Smooth muscle cell of the brain vasculature (primary cell): ENCODE data around the gene IFITM2.
A peak's percentile ranks its signal among the peaks of the same experiment; 100 is the strongest.
"Not testable (repeated sequence)": the region's sequence is repeated elsewhere in the genome, so short reads cannot be mapped to it uniquely, and the experiment has no call there.

ENCODE experiments used
- DNase-seq: peaks from one replicate; pipeline ENCODE4 v3.0.0-alpha.2; 2012; ENCODE audit warnings: low read depth, low spot score

IFITM2 gene

DNA sequence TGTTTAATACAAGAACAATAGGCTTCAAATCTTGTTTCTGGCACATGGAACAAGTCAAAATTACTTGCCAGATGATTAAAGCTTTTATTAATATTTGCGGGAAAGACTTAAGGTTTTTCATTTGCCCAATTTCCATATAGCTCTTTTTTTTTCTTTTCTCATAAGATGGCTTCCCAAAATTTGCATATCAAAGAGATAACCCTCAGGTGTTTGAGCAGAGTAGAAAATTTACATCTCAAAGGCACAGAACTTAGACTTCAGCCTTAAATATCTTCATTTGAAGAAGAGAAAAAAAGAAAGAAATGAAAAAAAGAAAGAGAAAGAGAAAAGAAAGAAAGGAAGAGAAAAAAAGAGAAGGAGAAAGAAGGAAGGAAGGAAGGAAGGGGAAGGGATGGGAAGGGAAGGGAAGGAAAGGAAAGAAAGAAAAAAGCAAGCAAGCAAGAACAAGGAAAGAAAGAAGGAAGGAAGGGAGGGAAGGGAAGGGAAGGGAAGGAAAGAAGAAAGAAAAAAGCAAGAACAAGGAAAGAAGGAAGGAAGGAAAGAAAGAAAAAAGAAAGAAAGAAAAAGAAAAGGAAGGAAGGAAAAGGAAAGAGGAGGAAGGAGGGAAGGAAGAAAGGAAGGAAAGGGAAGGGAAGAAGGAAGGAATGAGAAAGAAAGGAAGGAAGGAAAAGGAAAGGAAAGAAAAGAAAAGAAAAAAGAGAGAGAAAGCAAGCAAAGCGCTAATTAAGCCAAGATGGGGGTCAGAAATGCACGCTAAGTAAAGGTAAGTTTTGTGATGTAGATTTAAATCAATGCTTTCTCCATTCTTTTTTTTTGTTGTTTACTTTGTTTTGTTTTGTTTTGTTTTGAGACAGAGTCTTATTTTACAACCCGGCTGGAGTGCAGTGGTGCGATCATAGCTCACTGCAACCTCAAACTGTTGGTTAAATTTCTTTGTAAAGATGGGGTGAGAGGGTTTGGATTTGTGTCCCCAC is 33.2 kb downstream of the IFITM2 start:
- no peak for DNase-seq

DNA sequence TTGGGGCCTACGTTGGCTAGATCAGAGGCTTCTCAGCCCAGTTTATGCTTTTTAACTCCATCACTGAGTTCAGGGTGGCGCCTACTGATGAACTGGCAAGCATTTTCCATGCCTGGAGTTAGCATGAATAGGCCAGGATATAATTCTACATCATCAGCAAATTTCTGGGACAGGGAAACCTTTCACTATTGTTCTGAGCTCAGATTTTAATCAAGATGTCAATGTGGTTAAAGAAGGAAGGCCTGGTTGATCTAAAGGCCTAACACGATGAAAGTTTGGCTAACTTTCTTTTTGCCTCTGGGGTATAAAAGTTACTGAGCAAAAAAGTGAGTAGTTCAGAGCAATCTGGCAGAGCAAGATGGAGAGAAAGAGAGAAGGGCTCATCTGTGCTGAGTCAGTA is 34.7 kb downstream of the IFITM2 start:
- DNase-seq, result no peak

DNA sequence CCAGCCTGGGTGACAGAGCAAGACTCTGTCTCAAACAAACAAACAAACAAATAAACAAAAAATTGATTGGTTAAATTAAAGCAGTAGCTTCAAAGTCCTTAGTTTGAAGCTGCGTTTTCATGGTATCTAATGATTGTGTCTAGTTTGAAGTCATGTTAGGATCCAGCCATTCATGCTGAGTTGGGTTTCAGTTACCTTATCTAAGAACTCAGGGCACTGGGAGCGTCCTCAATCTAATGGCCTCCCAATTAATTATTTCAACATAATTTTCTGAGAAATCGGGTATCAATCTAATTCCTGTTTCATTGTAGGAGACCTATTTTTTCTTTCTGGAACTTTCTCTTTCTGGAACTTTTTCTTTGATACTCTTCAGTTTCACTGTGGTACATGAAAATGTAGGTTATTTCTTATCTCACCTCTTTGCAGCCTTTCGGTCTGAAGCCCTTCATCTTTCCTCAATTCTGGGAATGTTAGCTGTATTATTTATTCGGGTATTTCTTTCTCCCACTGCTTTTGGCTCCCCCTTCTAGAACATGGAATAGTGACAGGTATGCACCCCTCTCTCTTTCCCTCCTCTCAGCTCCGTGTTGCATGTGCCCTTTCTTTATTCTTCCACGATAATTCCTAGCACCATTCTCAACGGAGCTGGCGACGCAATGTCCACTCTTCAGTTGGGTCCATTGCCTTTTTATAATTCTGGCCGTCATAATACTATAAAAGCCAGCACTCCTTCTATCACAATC is 37.4 kb downstream of the IFITM2 start:
- no peak for DNase-seq

DNA sequence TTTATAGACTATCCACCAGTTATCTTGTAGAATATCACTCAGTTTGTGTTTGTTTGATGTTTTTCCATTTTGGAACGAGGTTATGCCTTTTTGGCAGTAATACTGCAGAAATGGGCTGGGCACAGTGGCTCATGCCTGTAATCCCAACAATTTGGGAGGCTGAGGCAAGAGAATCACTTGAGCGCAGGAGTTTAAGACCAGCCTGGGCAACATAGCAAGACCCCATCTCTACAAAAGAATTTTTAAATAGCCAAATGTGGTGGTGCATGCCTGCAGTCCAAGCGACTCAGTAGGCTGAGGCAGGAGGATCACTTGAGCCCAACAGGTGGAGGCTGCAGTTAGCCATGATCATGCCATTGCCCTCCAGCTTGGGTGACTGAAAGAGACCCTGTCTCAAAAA is 38.9 kb downstream of the IFITM2 start:
- DNase-seq, result no peak

DNA sequence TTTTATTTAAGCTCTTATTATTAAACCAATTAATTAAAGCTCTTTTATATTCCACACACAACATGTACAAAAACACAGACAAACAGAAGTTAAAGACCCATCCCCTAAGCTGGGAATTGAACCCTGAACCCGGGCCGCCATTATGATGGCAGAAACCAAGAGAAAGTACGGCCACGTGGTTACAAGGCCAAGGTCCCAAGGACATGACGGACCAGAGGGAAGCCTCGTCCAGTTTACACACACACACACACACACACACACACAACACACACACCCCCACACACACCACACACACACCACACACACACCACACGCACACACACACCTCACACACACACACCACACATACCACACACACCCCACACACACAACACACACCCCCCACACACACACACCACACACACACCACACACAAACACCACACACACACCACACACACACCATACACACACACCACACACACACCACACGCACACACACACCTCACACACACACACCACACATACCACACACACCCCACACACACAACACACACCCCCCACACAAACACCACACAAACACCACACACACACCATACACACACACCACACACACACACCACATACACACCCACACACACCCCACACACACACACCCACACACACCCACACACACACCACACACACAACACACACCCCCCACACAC is 41.8 kb downstream of the IFITM2 start:
- not testable (repeated sequence) for DNase-seq

DNA sequence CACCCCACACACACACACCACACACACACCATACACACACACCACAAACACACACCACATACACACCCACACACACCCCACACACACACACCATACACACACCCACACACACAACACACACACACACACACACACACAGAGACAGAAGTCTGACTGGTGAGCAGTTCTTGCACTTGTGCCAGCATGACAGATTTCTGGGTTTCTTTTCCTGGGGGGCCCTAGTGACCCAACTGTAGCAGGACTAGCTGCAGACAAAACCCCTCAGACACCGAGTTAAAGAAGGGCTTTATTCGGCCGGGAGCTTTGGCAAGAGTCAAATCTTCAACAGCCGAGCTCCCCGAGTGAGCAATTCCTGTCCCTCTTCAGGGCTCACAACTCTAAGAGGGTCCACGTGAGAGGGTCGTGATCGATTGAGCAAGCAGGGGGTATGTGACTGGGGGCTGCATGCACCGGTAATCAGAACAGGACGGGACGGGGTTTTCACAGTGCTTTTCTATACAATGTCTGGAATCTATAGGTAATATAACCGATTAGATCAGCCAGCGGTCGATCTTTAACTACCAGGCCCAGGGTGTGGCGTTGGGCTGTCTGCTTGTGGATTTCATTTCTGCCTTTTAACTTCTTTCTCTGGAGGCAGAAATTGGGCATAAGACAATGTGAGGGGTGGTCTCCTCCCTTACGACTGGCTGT is 42.6 kb downstream of the IFITM2 start:
- not testable (repeated sequence) for DNase-seq

DNA sequence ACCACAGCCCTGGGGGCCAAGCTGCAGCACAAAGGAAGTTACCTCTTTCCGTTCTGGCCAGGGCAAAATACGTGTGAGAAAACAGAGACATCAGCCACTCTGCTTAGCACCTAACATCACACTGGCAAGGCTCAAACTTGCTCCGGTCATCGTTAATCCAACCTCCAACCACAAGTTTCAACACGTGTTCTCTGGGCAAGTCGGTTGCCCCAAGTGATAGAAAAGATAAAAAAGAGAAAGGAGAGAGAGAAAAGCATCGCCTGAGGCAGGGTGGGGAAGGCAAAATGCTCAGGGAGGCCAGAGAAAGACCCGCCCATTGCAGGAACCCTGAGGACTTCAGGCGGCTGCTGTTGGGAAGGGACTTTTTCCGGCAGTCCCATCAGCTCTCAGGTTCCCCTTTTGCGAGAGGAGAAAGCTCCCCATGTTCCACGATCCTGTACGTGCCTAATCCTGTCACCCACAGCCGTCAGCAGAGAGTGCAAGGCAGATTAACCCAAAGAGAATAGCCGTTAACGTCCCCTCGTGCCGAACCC is 43.2 kb downstream of the IFITM2 start:
- no peak for DNase-seq

DNA sequence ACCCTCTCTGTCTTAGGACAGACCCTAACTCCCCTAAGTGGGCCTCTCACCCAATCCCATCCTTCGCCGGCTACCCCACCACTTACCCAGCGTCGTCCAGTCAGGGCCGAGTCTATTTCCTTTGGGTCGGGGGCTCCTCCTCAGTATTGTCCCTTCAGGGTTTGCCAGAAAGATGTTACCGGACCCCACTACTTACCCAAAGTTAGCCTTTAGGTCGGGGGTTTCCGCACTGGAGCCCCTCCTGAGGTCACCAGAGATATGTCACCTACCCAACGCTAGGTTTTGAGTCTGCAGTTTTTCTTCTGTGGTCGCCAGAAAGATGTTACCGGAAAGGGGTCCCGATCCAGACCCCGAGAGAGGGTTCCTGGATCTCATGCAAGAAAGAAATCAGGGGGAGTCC is 43.8 kb downstream of the IFITM2 start:
- DNase-seq, result no peak

DNA sequence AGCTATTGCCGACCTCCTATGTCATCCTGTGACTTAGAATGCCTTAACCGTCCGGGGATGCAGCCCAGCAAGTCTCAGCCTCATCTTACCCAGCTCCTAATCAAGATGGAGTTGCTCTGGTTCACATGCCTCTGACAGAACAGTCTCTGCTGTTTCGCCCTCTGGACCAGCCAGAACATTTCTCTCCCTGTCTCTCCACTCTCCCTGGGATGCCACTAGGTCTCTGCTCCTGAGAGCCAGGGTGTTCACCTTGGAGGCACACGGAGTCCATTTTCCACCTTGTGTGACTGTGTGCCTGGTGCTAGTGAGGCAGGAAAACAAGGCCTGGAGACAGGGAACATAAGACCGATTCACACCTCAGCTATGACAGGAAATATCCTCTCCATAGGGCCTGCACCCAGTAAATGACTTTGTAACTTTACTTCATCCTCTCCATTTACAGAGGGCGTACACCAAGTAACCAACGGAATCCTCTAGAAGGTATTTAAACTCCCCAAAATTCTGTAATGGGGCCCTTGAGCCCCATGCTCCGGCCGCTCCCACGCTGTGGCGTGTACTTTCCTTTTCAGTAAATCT is 44.9 kb downstream of the IFITM2 start:
- DNase-seq, result no peak

DNA sequence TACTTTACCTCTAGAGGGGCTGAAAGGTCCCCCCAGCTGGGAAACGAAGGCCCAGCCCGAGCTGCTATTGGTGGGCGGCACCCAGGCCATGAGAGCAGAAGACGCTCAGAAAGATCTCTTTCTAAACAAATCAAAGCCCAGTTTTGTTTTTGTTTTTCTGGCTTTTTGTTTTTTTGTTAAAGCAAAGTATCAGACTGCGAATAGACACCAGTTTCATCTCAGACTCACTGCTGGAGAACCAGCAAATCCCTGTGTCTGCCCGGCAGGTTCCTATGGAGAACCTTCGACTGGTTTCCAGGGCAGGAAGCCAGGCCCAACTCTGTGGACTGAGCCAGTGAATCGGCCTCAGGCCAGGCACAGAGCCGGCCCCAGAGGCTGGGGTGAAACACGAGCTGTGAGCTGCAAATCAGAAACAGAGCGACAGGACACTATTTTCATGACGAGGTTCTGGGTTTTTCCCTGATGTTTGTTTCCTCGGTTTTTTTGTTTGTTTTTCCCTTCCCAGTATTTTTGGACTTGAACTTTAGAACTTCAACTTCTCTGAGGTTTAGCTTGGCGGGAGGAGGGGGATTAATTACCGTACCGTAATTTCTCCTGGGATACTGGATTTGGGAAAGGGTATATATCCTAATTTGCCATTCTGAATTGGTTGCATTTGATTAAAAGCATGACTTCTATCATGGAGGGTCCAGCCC is 45.7 kb downstream of the IFITM2 start:
- peak; percentile 75 for DNase-seq

DNA sequence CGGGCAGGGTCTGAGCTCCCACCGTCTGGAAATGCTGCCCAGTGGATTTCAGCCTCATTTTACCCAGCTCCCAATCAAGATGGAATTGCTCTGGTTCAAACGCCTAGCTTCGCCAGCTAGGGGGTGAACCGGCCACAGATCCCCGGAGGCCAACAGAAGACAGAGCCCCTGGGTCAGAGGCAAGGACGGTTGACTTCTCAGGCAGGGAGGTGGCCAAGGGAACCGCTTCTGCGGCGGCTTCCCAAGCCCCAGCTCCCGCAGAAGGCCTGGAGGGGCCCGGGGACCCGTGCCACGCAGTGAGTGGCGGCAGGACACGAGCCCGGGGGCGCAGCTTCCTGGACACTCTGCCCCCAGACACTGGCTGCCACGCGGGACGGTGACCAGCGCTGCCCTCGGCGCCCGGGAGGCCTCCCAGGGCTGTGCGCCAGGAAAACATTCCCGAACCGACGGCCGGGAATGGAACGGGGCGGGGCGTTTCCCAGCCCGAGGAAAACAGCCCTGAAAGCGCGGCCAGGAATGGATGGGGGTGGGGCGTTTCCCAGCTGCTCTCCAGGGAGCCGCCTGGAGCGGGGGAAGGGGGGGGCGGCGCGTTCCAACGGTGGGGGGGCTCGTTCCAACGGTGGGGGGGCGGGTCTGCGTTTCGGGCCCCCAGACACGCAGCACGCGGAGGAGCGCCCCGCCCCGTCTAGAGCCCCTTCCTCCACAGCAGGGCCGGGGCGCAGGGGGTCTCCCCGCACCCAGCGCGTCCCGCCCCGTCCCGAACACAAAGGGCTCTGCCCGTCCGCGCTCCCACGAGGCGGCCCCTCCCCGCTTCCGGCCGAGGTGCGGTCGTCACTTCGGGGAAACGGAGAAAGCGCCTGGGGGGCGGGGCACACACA is 48.2 kb downstream of the IFITM2 start:
- DNase-seq, result peak; percentile 85

DNA sequence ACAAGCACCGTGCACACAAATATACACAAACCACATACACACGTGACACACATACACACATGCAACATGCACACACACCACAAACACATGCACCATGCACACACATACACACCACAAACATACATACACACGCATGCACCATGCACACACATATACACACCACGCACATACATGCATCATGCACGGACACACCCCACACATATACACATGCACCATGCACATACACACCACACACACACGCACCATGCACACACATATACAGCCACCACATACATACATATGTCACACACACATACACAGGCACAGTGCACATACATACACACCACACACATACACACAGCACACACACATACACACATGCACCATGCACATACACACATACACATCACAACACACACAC is 49.0 kb downstream of the IFITM2 start:
- DNase-seq, result no peak

DNA sequence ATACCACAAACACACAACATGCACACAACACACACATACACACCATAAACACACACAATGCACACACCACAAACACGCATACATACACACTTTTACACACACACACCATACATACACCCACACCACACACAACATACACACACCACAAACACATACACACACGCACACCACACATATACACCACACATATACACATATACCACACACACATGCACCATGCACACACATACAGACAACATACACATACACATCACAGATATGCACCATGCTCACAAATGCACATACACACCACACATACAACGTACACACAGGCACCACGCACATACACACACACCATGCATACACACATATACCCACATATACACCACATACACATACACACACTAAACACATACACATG is 50.0 kb downstream of the IFITM2 start:
- no peak for DNase-seq

DNA sequence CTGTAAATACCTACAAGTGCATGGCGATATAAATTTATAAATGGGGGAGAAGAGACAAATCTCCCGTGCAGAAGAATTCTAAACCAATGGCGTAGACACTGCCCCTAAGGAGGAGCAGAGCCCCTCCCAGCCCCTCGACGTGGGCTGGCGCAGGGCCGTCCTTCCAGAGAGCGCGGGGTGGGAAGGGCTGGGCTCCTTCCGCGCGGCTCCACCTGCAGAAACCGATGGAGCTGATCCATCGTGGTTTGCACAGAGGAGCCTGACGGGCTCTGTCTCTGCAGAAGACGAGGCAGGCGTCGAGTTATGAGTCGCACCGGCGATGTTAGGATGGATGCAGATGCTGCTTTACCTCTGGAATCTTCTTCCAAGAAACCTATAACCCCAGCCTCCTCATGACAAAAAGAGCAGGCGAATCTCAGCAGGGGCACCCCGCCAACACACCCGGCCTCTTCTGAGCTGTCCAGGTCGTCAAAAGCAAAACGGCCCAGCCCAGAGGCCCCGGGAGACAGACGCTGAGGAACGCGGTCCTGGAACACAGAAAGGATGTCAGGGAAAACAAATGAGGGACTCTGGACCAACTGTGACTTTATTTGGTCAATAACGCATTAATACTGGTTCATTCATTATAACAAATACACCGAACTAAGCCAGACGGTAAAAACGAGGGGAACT is 50.6 kb downstream of the IFITM2 start:
- no peak for DNase-seq
